H1 (cell line): ENCODE measurements around the gene GYPC.

ENCODE experiments used
- CEBPB ChIP-seq: IDR thresholded peaks from 2 replicates; pipeline ENCODE4 v1.6.1; 2012; ENCODE audit warnings: low read depth, low read length
- HDAC6 ChIP-seq: IDR thresholded peaks from one replicate; pipeline ENCODE4 v1.7.1; 2012; ENCODE audit warnings: low read depth, mild to moderate bottlenecking, inconsistent platforms, low read length, moderate library complexity

DNA sequence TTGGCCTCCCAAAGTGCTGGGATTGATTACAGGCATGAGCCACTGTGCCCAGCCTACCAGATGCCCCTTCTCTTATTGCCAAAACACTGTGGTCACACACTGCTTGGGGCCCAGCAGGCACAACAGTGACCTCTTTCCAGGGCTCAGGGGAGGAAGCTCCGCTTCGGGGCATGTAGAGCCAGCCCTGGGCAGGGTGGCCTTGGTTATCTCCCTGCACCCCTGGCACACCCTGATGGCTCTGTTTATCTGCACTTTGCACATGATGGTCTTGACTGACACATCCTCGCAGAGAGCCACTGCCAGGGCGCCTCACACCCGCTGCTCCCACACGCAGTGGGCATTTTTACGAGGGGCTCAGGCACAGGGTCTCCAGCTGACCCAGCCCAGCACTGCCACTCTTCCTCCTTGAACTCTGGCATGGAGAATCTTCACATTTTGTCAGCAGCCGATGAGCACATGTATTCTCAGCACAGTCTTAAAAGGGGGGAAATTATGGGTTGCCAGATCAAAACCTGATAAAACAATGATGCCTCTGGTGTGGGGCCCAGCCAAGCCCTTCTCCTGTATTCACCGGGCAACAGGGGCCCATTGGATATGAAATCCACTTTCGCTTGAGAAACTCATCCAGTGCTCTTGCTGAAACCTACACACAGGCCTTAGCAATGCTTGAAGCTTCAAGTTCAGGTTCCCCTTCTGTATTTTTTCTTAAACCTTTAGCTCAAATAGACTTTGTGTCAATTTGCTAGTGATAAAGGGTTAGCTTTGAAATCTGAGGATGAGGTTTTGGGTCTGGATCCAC, 5.9 kb downstream of the GYPC start:
- TF ChIP-seq CEBPB = no peak
- TF ChIP-seq HDAC6 = no peak
